Loucy (cell line): ENCODE measurements around the gene CAMTA1.

Experiments
- EZH2phosphoT487 ChIP-seq: fragments of 200-600 bp; IDR thresholded peaks from 2 replicates; pipeline ENCODE4 v1.6.1; 2018; ENCODE audit warnings: antibody characterized with exemption, mild to moderate bottlenecking, moderate library complexity, borderline replicate concordance
- TF ChIP-seq, protein P1 (sequence below): fragments of 200-600 bp; sonication (generic); conservative IDR thresholded peaks from 2 replicates; pipeline ENCODE4 v1.5.1; 2014; ENCODE audit warnings: mild to moderate bottlenecking, antibody characterized with exemption, low read length

GRCh38 chr1:7047866-7048265, 262.6 kb downstream of the CAMTA1 start:
- TF ChIP-seq, protein P1, sequence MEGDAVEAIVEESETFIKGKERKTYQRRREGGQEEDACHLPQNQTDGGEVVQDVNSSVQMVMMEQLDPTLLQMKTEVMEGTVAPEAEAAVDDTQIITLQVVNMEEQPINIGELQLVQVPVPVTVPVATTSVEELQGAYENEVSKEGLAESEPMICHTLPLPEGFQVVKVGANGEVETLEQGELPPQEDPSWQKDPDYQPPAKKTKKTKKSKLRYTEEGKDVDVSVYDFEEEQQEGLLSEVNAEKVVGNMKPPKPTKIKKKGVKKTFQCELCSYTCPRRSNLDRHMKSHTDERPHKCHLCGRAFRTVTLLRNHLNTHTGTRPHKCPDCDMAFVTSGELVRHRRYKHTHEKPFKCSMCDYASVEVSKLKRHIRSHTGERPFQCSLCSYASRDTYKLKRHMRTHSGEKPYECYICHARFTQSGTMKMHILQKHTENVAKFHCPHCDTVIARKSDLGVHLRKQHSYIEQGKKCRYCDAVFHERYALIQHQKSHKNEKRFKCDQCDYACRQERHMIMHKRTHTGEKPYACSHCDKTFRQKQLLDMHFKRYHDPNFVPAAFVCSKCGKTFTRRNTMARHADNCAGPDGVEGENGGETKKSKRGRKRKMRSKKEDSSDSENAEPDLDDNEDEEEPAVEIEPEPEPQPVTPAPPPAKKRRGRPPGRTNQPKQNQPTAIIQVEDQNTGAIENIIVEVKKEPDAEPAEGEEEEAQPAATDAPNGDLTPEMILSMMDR, result no peak
- TF ChIP-seq EZH2phosphoT487, result no peak
